ENCODE measurements around the gene LIMS2. TPM values are rescaled to one million over a fixed set of nuclear protein-coding genes. Genes with fewer than 3 reads are reported as not detected.

The LIMS2 gene
- total RNA-seq, 3 donors from 2014 or later: 9.5 to 27.9 (median 19.4) TPM

GRCh38 chr2:127683056-127683455 lies 7.7 kb upstream of the LIMS2 start:
- no peak overlapping the region for H3K27ac ChIP-seq
- H3K9me3 ChIP-seq: no peaks in the 10 kb centered on the region
- no peak overlapping the region for H3K4me3 ChIP-seq
- intact Hi-C loops (cut with DNase I; ENCODE audit: low total_unique reads): no loop called here
- H3K27me3 ChIP-seq: no peaks in the 10 kb centered on the region
- TF ChIP-seq POLR2A (IDR thresholded peaks at IDR 0.05) (no peak), POLR2AphosphoS5 (IDR thresholded peaks at IDR 0.05) (no peak), CTCF (IDR thresholded peaks at IDR 0.05) (no peak)
- no peaks in the 10 kb centered on the region for H3K36me3 ChIP-seq
- no peaks in the 10 kb centered on the region for H3K4me1 ChIP-seq
- no peak for DNase-seq (ENCODE audit: low spot score in 2 of 2)

GRCh38 chr2:127681976-127682857 lies 6.9 kb upstream of the LIMS2 start:
- H3K27ac ChIP-seq: no peak overlapping the region
- no peak for DNase-seq (ENCODE audit: low spot score in 2 of 2)
- H3K27me3 ChIP-seq: no peaks in the 10 kb centered on the region
- H3K4me1 ChIP-seq: no peaks in the 10 kb centered on the region
- no peaks in the 10 kb centered on the region for H3K9me3 ChIP-seq
- H3K4me3 ChIP-seq: no peak overlapping the region
- no peak for TF ChIP-seq POLR2AphosphoS5 (IDR thresholded peaks at IDR 0.05)
- no peak for TF ChIP-seq CTCF (IDR thresholded peaks at IDR 0.05)
- TF ChIP-seq POLR2A (IDR thresholded peaks at IDR 0.05): no peak
- intact Hi-C loops (cut with DNase I; ENCODE audit: low total_unique reads): no loop called here
- H3K36me3 ChIP-seq: no peaks in the 10 kb centered on the region

GRCh38 chr2:127681288-127681804 lies 6.0 kb upstream of the LIMS2 start:
- intact Hi-C loops (cut with DNase I; ENCODE audit: low total_unique reads): no loop called here
- no peaks in the 10 kb centered on the region for H3K27me3 ChIP-seq
- H3K9me3 ChIP-seq: no peaks in the 10 kb centered on the region
- H3K27ac ChIP-seq: peak overlapping the region in 1 of 2 donors; percentile 32
- H3K36me3 ChIP-seq: no peaks in the 10 kb centered on the region
- TF ChIP-seq CTCF (IDR thresholded peaks at IDR 0.05) (no peak), POLR2AphosphoS5 (IDR thresholded peaks at IDR 0.05) (peak in 1 of 3 donors; percentile 13)
- peak overlapping the region; percentile 22 to 54 (median 38) for H3K4me3 ChIP-seq
- no peaks in the 10 kb centered on the region for H3K4me1 ChIP-seq
- DNase-seq (ENCODE audit: low spot score in 2 of 2): peak in 1 of 2 donors; percentile 50

GRCh38 chr2:127680706-127681287 lies 5.5 kb upstream of the LIMS2 start:
- intact Hi-C loops (cut with DNase I; ENCODE audit: low total_unique reads): no loop called here
- Histone ChIP-seq H3K4me1 (no peaks in the 10 kb centered on the region), H3K4me3 (peak overlapping the region in 2 of 3 donors; percentile 38 to 54)

More at GRCh38 chr2:127680706-127681287, 5.5 kb upstream of the LIMS2 start:
- peak in 1 of 2 donors; percentile 19 for DNase-seq (ENCODE audit: low spot score in 2 of 2)
- Histone ChIP-seq H3K27me3 (no peaks in the 10 kb centered on the region), H3K36me3 (no peaks in the 10 kb centered on the region), H3K9me3 (no peaks in the 10 kb centered on the region), H3K27ac (peak overlapping the region in 1 of 2 donors; percentile 32)
- TF ChIP-seq POLR2AphosphoS5 (IDR thresholded peaks at IDR 0.05) (no peak), POLR2A (IDR thresholded peaks at IDR 0.05) (no peak), CTCF (IDR thresholded peaks at IDR 0.05) (no peak)

All from breast epithelium (tissue), 4 donors.